Measurements from ENCODE around the gene SAMD7. TPM values are rescaled to one million over a fixed set of nuclear protein-coding genes. Genes with fewer than 3 reads are reported as not detected.
A peak's percentile ranks its signal among the peaks of the same experiment; 100 is the strongest.

Gene SAMD7
- total and polyA plus RNA-seq, 9 of the 15 experiments (the other 6 are each of a cell fraction or from before 2014, with no cell fraction given) = not detected

DNA sequence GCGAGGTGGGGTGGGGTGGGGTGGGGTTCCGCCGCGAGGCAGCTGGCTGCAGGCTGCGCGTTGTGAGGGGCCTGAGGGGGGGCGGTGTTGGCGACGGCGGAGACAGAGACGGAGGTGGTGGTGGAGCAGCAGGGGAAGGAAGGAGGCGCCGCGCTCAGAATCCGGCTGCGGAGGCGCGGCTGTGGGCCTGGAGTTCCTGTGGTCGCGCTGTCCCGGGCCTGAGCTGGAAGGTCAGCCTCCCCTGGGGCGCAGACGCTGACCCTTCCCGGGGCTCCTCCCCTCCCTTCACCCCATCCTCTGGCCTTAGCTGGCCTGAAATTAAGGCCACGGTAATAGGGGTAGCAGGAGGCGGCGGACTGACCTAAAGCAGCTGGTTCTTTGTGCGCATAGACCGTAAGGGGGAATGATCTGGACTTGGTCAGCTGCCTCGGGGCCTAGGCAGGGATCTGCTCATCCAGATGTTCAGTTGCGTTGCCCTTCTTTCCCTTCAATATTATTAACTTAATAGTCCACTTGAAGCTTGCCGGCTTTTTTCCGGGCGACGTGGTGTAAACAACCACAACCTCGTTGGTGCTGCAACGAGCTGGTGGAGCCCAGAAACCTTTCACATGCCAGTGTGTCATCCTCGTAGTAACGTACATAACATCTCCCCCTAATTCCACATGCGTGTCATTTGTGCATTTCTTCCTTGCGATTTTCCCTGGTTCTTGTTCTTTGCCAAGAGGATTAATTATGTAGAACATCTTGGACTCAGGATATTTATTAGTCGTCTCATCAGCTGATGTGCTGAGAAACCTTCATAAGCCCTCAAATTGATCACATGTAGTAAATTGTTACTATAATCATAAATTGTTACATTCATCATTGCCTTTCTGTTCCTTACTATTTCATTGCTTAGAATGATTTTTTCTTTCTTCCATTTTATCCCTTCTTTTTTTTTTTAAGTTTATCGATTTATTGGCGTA is 55.9 kb downstream of the SAMD7 start (continued):
- TF ChIP-seq JUN (IDR thresholded peaks at IDR 0.05; ENCODE audit: borderline replicate concordance, low read depth, low read length) = no peak
- 0 out of 2 replicates have a peak, but pooled peaks have one; percentile 30 for TF ChIP-seq JUN (CRISPR knock-in tag; IDR thresholded peaks at IDR 0.05; ENCODE audit: borderline replicate concordance)
- peak; percentile 77 for TF ChIP-seq ZNF134 (CRISPR knock-in tag; conservative IDR thresholded peaks at IDR 0.05)
- peak; percentile 52; the same call in 1 of the 2 replicates for TF ChIP-seq GTF2E2 (tag; IDR thresholded peaks at IDR 0.05)
- no peak for TF ChIP-seq MTA1 (IDR thresholded peaks at IDR 0.05; ENCODE audit: borderline replicate concordance)
- TF ChIP-seq EP400 (IDR thresholded peaks at IDR 0.05) = peak; percentile 43
- TF ChIP-seq, protein P1, sequence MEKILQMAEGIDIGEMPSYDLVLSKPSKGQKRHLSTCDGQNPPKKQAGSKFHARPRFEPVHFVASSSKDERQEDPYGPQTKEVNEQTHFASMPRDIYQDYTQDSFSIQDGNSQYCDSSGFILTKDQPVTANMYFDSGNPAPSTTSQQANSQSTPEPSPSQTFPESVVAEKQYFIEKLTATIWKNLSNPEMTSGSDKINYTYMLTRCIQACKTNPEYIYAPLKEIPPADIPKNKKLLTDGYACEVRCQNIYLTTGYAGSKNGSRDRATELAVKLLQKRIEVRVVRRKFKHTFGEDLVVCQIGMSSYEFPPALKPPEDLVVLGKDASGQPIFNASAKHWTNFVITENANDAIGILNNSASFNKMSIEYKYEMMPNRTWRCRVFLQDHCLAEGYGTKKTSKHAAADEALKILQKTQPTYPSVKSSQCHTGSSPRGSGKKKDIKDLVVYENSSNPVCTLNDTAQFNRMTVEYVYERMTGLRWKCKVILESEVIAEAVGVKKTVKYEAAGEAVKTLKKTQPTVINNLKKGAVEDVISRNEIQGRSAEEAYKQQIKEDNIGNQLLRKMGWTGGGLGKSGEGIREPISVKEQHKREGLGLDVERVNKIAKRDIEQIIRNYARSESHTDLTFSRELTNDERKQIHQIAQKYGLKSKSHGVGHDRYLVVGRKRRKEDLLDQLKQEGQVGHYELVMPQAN (IDR thresholded peaks at IDR 0.05; ENCODE audit: borderline replicate concordance) = peak; percentile 37; the same call in 1 of the 2 replicates
- TF ChIP-seq NRF1 (conservative IDR thresholded peaks at IDR 0.05 in 1 of 2, IDR thresholded peaks at IDR 0.05 in 1 of 2) = peak in 1 of 2 experiments; percentile 36; a peak in 2 of 4 replicates
- TF ChIP-seq, protein P2, sequence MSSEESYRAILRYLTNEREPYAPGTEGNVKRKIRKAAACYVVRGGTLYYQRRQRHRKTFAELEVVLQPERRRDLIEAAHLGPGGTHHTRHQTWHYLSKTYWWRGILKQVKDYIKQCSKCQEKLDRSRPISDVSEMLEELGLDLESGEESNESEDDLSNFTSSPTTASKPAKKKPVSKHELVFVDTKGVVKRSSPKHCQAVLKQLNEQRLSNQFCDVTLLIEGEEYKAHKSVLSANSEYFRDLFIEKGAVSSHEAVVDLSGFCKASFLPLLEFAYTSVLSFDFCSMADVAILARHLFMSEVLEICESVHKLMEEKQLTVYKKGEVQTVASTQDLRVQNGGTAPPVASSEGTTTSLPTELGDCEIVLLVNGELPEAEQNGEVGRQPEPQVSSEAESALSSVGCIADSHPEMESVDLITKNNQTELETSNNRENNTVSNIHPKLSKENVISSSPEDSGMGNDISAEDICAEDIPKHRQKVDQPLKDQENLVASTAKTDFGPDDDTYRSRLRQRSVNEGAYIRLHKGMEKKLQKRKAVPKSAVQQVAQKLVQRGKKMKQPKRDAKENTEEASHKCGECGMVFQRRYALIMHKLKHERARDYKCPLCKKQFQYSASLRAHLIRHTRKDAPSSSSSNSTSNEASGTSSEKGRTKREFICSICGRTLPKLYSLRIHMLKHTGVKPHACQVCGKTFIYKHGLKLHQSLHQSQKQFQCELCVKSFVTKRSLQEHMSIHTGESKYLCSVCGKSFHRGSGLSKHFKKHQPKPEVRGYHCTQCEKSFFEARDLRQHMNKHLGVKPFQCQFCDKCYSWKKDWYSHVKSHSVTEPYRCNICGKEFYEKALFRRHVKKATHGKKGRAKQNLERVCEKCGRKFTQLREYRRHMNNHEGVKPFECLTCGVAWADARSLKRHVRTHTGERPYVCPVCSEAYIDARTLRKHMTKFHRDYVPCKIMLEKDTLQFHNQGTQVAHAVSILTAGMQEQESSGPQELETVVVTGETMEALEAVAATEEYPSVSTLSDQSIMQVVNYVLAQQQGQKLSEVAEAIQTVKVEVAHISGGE (CRISPR knock-in tag; IDR thresholded peaks at IDR 0.05) = 0 out of 6 replicates have a peak, but pooled peaks of 1 of the 3 experiments have one; percentile 38
- no peak for TF ChIP-seq ZKSCAN8 (CRISPR knock-in tag; IDR thresholded peaks at IDR 0.05)
- TF ChIP-seq ZNF717 (CRISPR knock-in tag; IDR thresholded peaks at IDR 0.05) = no peak
- TF ChIP-seq IRF2 (CRISPR knock-in tag; IDR thresholded peaks at IDR 0.05) = no peak
- TF ChIP-seq RBBP5 (IDR thresholded peaks at IDR 0.05; ENCODE audit: borderline replicate concordance, insufficient read depth, low read length, poor library complexity, severe bottlenecking) = peak; percentile 81
- TF ChIP-seq HOXB6 (CRISPR knock-in tag; IDR thresholded peaks at IDR 0.05; ENCODE audit: borderline replicate concordance) = no peak
- TF ChIP-seq FOS (IDR thresholded peaks at IDR 0.05; ENCODE audit: extremely low read depth, insufficient read length) = no peak
- TF ChIP-seq MYC (IDR thresholded peaks at IDR 0.05; ENCODE audit: low read depth, low read length) = peak; percentile 4; the same call in 1 of the 2 replicates
- TF ChIP-seq MYC (CRISPR knock-in tag; IDR thresholded peaks at IDR 0.05; ENCODE audit: borderline replicate concordance, low read depth) = no peak
- TF ChIP-seq HNRNPK (IDR thresholded peaks at IDR 0.05; ENCODE audit: low read depth, low read length, poor library complexity, severe bottlenecking) = peak; percentile 66
- TF ChIP-seq ATF1 (CRISPR knock-in tag; IDR thresholded peaks at IDR 0.05) = no peak
- peak; percentile 81 for TF ChIP-seq ATF1 (tag; IDR thresholded peaks at IDR 0.05)
- peak; percentile 3 for TF ChIP-seq POLR2B (IDR thresholded peaks at IDR 0.05; ENCODE audit: low read depth, partially characterized antibody)

Measured in K562 (cell line).